ENCODE data around the gene FBLN2. TPM values are rescaled to one million over a fixed set of nuclear protein-coding genes. Genes with fewer than 3 reads are reported as not detected.

The FBLN2 gene
- polyA plus RNA-seq, 4 donors = 0.45 to 30.8 (median 2.9) TPM

GRCh38 chr3:13538520-13539291 lies 10.2 kb upstream of the FBLN2 start:
- WGBS, 3 donors = 78 to 84% (median 84%) methylated on average over 9 of the region's 9 CpGs

GRCh38 chr3:13539292-13539638 lies 9.7 kb upstream of the FBLN2 start:
- H3K4me1 ChIP-seq (ENCODE audit: control insufficient read depth in 3 of 3, insufficient read depth in 2 of 3, low read depth in 1 of 3, low read length in 2 of 3) = no peaks in the 10 kb centered on the region
- no peaks in the 10 kb centered on the region for H3K9me3 ChIP-seq (ENCODE audit: control insufficient read depth in 2 of 2, insufficient read depth in 1 of 2, low read depth in 1 of 2, low read length in 1 of 2)
- peaks cover 0 to 4% (median 0%) of the 10 kb centered on the region in 3 donors for H3K27me3 ChIP-seq (ENCODE audit: control insufficient read depth in 3 of 3, insufficient read depth in 3 of 3, low read length in 3 of 3)
- no peak overlapping the region for H3K4me3 ChIP-seq (ENCODE audit: low read depth in 1 of 3, low read length in 3 of 3)
- DNase-seq = no peak
- no peaks in the 10 kb centered on the region for H3K36me3 ChIP-seq (ENCODE audit: control insufficient read depth in 3 of 3, insufficient read depth in 2 of 3, low read depth in 1 of 3, low read length in 3 of 3)
- no peak for FAIRE-seq
- no peak overlapping the region for H3K27ac ChIP-seq (ENCODE audit: low read depth in 1 of 3, low read length in 2 of 3)
- WGBS, 3 donors = 83 to 90% (median 89%) methylated on average over 5 of the region's 5 CpGs

More at GRCh38 chr3:13538520-13539291, 10.2 kb upstream of the FBLN2 start:
- Histone ChIP-seq H3K4me3 (ENCODE audit: low read depth in 1 of 3, low read length in 3 of 3) (no peak overlapping the region), H3K36me3 (ENCODE audit: control insufficient read depth in 3 of 3, insufficient read depth in 2 of 3, low read depth in 1 of 3, low read length in 3 of 3) (no peaks in the 10 kb centered on the region), H3K9me3 (ENCODE audit: control insufficient read depth in 2 of 2, insufficient read depth in 1 of 2, low read depth in 1 of 2, low read length in 1 of 2) (no peaks in the 10 kb centered on the region), H3K27ac (ENCODE audit: low read depth in 1 of 3, low read length in 2 of 3) (no peak overlapping the region), H3K27me3 (ENCODE audit: control insufficient read depth in 3 of 3, insufficient read depth in 3 of 3, low read length in 3 of 3) (peaks cover 0 to 4% (median 0%) of the 10 kb centered on the region in 3 donors), H3K4me1 (ENCODE audit: control insufficient read depth in 3 of 3, insufficient read depth in 2 of 3, low read depth in 1 of 3, low read length in 2 of 3) (no peaks in the 10 kb centered on the region)
- DNase-seq = no peak
- no peak for FAIRE-seq

DNA sequence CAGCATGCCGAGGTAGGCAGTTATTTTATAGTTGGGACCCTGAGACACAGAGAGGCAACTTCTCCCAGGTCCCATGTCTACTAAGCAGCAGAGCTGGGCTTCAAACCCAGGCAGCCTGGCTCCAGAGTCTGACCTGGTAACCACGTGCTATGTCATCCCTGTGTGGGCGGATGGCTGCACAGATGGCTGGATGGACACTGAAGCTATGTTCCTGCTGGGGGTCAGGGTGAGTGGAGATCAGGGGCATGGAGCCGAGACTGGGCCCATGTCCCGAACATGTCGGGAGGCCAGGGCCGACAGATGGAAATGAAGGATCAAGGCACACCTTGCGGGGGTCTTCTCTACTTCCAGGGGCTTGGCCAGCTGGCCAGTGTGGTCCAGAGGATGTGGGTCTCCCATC lies 9.3 kb upstream of the FBLN2 start:
- Histone ChIP-seq H3K36me3 (ENCODE audit: control insufficient read depth in 3 of 3, insufficient read depth in 2 of 3, low read depth in 1 of 3, low read length in 3 of 3) (no peaks in the 10 kb centered on the region), H3K4me1 (ENCODE audit: control insufficient read depth in 3 of 3, insufficient read depth in 2 of 3, low read depth in 1 of 3, low read length in 2 of 3) (no peaks in the 10 kb centered on the region), H3K4me3 (ENCODE audit: low read depth in 1 of 3, low read length in 3 of 3) (no peak overlapping the region), H3K27ac (ENCODE audit: low read depth in 1 of 3, low read length in 2 of 3) (no peak overlapping the region), H3K27me3 (ENCODE audit: control insufficient read depth in 3 of 3, insufficient read depth in 3 of 3, low read length in 3 of 3) (peaks cover 0 to 4% (median 0%) of the 10 kb centered on the region in 3 donors), H3K9me3 (ENCODE audit: control insufficient read depth in 2 of 2, insufficient read depth in 1 of 2, low read depth in 1 of 2, low read length in 1 of 2) (no peaks in the 10 kb centered on the region)
- WGBS, 3 donors = 82 to 85% (median 84%) methylated on average over 8 of the region's 8 CpGs
- no peak for DNase-seq
- FAIRE-seq = no peak

- DNase-seq (no peak), FAIRE-seq (no peak)
- Histone ChIP-seq H3K27me3 (ENCODE audit: control insufficient read depth in 3 of 3, insufficient read depth in 3 of 3, low read length in 3 of 3) (peaks cover 0 to 7% (median 0%) of the 10 kb centered on the region in 3 donors), H3K9me3 (ENCODE audit: control insufficient read depth in 2 of 2, insufficient read depth in 1 of 2, low read depth in 1 of 2, low read length in 1 of 2) (no peaks in the 10 kb centered on the region), H3K4me3 (ENCODE audit: low read depth in 1 of 3, low read length in 3 of 3) (no peak overlapping the region), H3K36me3 (ENCODE audit: control insufficient read depth in 3 of 3, insufficient read depth in 2 of 3, low read depth in 1 of 3, low read length in 3 of 3) (no peaks in the 10 kb centered on the region), H3K27ac (ENCODE audit: low read depth in 1 of 3, low read length in 2 of 3) (no peak overlapping the region), H3K4me1 (ENCODE audit: control insufficient read depth in 3 of 3, insufficient read depth in 2 of 3, low read depth in 1 of 3, low read length in 2 of 3) (no peaks in the 10 kb centered on the region)
- WGBS, 3 donors = 56 to 70% (median 62%) methylated on average over 4 of the region's 4 CpGs
These were observed 8.5 kb upstream of the FBLN2 start for GRCh38 chr3:13540297-13540995.

DNA sequence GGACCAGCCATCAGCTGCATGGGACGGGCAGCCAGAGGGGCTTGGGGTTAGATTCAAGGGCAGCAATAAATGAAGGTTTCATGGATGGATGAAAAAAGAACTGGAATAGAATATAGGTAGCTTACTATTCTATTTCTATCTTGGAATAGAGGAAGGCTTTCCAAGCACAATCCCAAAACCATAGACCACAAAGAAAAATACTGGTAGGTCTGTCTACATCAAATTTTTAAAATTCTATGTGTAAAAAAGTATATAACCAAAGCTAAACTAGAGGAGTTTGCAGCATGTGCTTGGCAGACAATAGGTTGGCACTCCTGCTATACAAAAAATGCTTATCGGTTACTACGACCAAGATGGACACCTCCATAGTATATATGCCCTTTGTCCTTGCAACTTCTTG lies 7.2 kb upstream of the FBLN2 start:
- FAIRE-seq = no peak
- DNase-seq = no peak
- no peak overlapping the region for H3K27ac ChIP-seq (ENCODE audit: low read depth in 1 of 3, low read length in 2 of 3)
- H3K4me3 ChIP-seq (ENCODE audit: low read depth in 1 of 3, low read length in 3 of 3) = no peak overlapping the region
- H3K9me3 ChIP-seq (ENCODE audit: control insufficient read depth in 2 of 2, insufficient read depth in 1 of 2, low read depth in 1 of 2, low read length in 1 of 2) = no peaks in the 10 kb centered on the region
- H3K27me3 ChIP-seq (ENCODE audit: control insufficient read depth in 3 of 3, insufficient read depth in 3 of 3, low read length in 3 of 3) = peaks cover 0 to 10% (median 0%) of the 10 kb centered on the region in 3 donors
- 36 to 66% (median 44%) methylated on average over 3 of the region's 3 CpGs for WGBS, 3 donors
- H3K4me1 ChIP-seq (ENCODE audit: control insufficient read depth in 3 of 3, insufficient read depth in 2 of 3, low read depth in 1 of 3, low read length in 2 of 3) = no peaks in the 10 kb centered on the region
- no peaks in the 10 kb centered on the region for H3K36me3 ChIP-seq (ENCODE audit: control insufficient read depth in 3 of 3, insufficient read depth in 2 of 3, low read depth in 1 of 3, low read length in 3 of 3)

DNA sequence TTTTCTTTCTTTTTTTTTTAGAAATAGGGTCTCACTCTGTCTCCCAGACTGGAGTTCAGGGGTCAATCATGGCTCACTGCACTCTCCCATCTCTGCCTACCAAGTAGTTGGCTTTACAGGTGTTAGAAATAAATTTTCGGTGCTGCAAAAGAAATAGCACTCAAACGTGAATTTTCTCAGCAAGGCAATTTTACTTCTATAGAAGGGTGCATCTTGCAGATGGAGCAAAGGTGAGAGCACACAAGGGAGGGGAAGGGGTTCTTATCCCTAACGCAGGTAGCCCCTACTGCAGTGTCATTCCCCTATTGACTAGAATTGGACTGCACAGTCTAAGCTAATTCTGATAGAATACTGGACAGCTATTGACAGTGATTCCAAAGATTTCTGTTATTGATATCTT lies 6.8 kb upstream of the FBLN2 start:
- Histone ChIP-seq H3K4me3 (ENCODE audit: low read depth in 1 of 3, low read length in 3 of 3) (no peak overlapping the region), H3K27me3 (ENCODE audit: control insufficient read depth in 3 of 3, insufficient read depth in 3 of 3, low read length in 3 of 3) (peaks cover 0 to 10% (median 0%) of the 10 kb centered on the region in 3 donors), H3K4me1 (ENCODE audit: control insufficient read depth in 3 of 3, insufficient read depth in 2 of 3, low read depth in 1 of 3, low read length in 2 of 3) (no peaks in the 10 kb centered on the region), H3K36me3 (ENCODE audit: control insufficient read depth in 3 of 3, insufficient read depth in 2 of 3, low read depth in 1 of 3, low read length in 3 of 3) (no peaks in the 10 kb centered on the region), H3K9me3 (ENCODE audit: control insufficient read depth in 2 of 2, insufficient read depth in 1 of 2, low read depth in 1 of 2, low read length in 1 of 2) (no peaks in the 10 kb centered on the region), H3K27ac (ENCODE audit: low read depth in 1 of 3, low read length in 2 of 3) (no peak overlapping the region)
- FAIRE-seq (no peak), DNase-seq (no peak)
- WGBS, 3 donors = 69 to 85% (median 78%) methylated on average over 3 of the region's 3 CpGs

DNA sequence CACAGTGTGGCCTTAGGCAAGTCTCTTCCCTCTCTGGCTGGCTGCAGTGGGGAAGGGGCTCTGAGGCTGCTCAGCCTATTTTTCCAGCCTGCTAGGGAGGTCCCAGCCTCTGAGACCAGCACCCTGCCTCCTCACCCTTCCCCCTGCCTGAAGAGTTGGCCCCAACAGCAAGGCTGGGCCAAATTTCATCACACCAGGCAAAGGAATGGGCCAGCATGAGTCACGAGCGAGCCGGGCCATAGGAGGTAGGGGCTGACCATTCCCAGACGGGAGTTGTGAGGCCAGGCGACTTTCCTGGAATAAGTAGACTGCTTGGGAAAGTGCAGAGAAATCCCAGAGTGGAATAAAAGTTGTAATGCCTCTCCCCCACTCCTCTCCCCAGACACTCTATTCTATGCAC lies 5.7 kb upstream of the FBLN2 start:
- FAIRE-seq (no peak), DNase-seq (no peak)
- H3K4me1 ChIP-seq (ENCODE audit: control insufficient read depth in 3 of 3, insufficient read depth in 2 of 3, low read depth in 1 of 3, low read length in 2 of 3) = no peaks in the 10 kb centered on the region
- H3K4me3 ChIP-seq (ENCODE audit: low read depth in 1 of 3, low read length in 3 of 3) = no peak overlapping the region
- no peaks in the 10 kb centered on the region for H3K36me3 ChIP-seq (ENCODE audit: control insufficient read depth in 3 of 3, insufficient read depth in 2 of 3, low read depth in 1 of 3, low read length in 3 of 3)
- H3K27ac ChIP-seq (ENCODE audit: low read depth in 1 of 3, low read length in 2 of 3) = no peak overlapping the region
- whole genome bisulfite sequencing, 3 donors = 58 to 76% (median 72%) methylated on average over 5 of the region's 5 CpGs
- H3K27me3 ChIP-seq (ENCODE audit: control insufficient read depth in 3 of 3, insufficient read depth in 3 of 3, low read length in 3 of 3) = peaks cover 0 to 18% (median 0%) of the 10 kb centered on the region in 3 donors
- H3K9me3 ChIP-seq (ENCODE audit: control insufficient read depth in 2 of 2, insufficient read depth in 1 of 2, low read depth in 1 of 2, low read length in 1 of 2) = no peaks in the 10 kb centered on the region

DNA sequence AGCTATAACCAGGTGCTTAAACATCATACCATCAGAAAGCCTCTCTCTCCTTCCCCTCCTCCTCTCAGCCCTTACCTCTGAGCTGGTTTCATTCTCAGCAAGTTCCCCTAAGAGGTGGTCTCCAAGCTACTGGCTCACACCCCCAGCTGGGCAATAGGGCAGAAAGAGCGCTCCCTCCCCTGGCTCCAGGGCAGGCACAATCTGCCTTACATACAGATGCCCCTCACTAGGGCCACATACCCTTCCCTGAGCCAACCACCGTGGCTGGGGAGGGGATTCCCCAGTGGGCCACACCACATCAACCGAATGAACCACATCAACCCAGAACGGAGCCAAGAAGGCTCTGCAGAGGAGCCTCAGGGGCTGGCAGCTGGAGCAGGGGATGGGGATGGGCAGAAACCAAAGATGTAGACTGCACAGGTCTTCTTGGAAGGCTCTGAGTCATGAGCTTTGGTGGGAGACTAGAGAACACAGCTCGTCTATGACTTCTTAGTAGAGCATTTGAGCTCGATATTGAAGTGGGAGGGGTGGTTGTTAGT lies 4.6 kb upstream of the FBLN2 start:
- H3K9me3 ChIP-seq (ENCODE audit: control insufficient read depth in 2 of 2, insufficient read depth in 1 of 2, low read depth in 1 of 2, low read length in 1 of 2) = no peaks in the 10 kb centered on the region
- peaks cover 0 to 23% (median 6%) of the 10 kb centered on the region in 3 donors for H3K27me3 ChIP-seq (ENCODE audit: control insufficient read depth in 3 of 3, insufficient read depth in 3 of 3, low read length in 3 of 3)
- H3K4me1 ChIP-seq (ENCODE audit: control insufficient read depth in 3 of 3, insufficient read depth in 2 of 3, low read depth in 1 of 3, low read length in 2 of 3) = no peaks in the 10 kb centered on the region
- WGBS, 3 donors = 45 to 46% (median 46%) methylated on average over 6 of the region's 6 CpGs
- no peak overlapping the region for H3K27ac ChIP-seq (ENCODE audit: low read depth in 1 of 3, low read length in 2 of 3)
- no peaks in the 10 kb centered on the region for H3K36me3 ChIP-seq (ENCODE audit: control insufficient read depth in 3 of 3, insufficient read depth in 2 of 3, low read depth in 1 of 3, low read length in 3 of 3)
- no peak for FAIRE-seq
- no peak for DNase-seq
- H3K4me3 ChIP-seq (ENCODE audit: low read depth in 1 of 3, low read length in 3 of 3) = no peak overlapping the region

Data from small intestine (tissue), 7 donors.